K562 treated with DMSO at 1 percent for 4 hours (cell line): Measurements from ENCODE around the gene DNAJA1. TPM values are rescaled to one million over a fixed set of nuclear protein-coding genes. Genes with fewer than 3 reads are reported as not detected.

Source experiments
- total RNA-seq: library from RNA; unstranded; fragments of 300-600 nt; gene quantifications from 2 replicates; pipeline ENCODE4 v1.2.3, GENCODE V29; 2022; ENCODE audit not compliant: insufficient read depth

The DNAJA1 gene
- 147 and 170 TPM in 2 replicates for total RNA-seq

GRCh38 chr9:33024966-33025571 lies at the start of gene DNAJA1:
Gene DNAJA1 (plus strand): TSS chr9:33025273. CDS start chr9:33026485, 1,212 bp downstream.

GRCh38 chr9:33076046-33077004 lies 51.3 kb downstream of the DNAJA1 start, which contains the start of gene SMU1:
Gene SMU1 (minus strand): TSS chr9:33076674. CDS start chr9:33076608, 66 bp downstream.

Other genes starting within 250 kb of the DNAJA1 start
- gene TMEM215, start 241.7 kb upstream of the DNAJA1 start, total RNA-seq: not detected in 2 replicates
- gene APTX, start 23.6 kb upstream of the DNAJA1 start, total RNA-seq: 23.8 and 25.3 TPM in 2 replicates
- gene SMU1, start 51.4 kb downstream of the DNAJA1 start, total RNA-seq: 5.9 and 8.8 TPM in 2 replicates
- 28.9 and 32.8 TPM in 2 replicates for gene B4GALT1, start 142.1 kb downstream of the DNAJA1 start, total RNA-seq
- not detected in 2 replicates for gene SPINK4, start 214.9 kb downstream of the DNAJA1 start, total RNA-seq
- gene BAG1, start 239.4 kb downstream of the DNAJA1 start, total RNA-seq: 94.4 and 121 TPM in 2 replicates
- gene CHMP5, start 239.8 kb downstream of the DNAJA1 start, total RNA-seq: 38.2 and 43.7 TPM in 2 replicates